Measurements from ENCODE around the gene ZNF792. TPM values are rescaled to one million over a fixed set of nuclear protein-coding genes. Genes with fewer than 3 reads are reported as not detected.
"Not testable (repeated sequence)": the region's sequence is repeated elsewhere in the genome, so short reads cannot be mapped to it uniquely, and the experiment has no call there.

Gene ZNF792
- total RNA-seq, 1 donor: 3.0 TPM

DNA sequence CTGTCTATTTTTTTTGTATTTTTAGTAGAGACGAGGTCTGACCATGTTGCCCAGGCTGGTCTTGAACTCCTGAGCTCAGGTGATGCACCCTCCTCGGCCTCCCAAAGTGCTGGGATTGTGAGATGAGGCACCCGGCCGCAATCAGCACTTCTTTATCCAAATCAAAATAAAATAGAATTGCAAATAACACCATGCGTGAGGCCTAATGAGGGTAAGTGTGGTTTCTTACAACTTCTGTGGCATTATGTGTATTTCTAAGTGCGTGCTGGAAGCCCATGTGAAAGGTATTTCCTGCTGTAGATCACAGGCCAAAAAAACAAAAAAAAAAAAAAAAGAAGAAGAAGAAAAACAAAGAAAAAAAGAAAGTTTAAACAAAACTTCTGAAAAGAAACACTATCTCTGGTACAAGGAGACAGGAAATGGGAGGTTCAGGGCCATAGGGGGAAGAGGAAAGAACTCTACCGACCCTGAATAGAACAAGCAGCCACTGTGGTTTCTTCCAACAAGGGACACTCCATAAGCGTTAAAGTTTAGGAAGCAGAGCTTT lies 33.1 kb upstream of the ZNF792 start:
- TF ChIP-seq, protein P1, sequence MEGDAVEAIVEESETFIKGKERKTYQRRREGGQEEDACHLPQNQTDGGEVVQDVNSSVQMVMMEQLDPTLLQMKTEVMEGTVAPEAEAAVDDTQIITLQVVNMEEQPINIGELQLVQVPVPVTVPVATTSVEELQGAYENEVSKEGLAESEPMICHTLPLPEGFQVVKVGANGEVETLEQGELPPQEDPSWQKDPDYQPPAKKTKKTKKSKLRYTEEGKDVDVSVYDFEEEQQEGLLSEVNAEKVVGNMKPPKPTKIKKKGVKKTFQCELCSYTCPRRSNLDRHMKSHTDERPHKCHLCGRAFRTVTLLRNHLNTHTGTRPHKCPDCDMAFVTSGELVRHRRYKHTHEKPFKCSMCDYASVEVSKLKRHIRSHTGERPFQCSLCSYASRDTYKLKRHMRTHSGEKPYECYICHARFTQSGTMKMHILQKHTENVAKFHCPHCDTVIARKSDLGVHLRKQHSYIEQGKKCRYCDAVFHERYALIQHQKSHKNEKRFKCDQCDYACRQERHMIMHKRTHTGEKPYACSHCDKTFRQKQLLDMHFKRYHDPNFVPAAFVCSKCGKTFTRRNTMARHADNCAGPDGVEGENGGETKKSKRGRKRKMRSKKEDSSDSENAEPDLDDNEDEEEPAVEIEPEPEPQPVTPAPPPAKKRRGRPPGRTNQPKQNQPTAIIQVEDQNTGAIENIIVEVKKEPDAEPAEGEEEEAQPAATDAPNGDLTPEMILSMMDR (IDR thresholded peaks at IDR 0.05; ENCODE audit: insufficient read depth, low read length): no peak
- DNase-seq (ENCODE audit: low read depth): no peak
- H3K4me3 ChIP-seq (ENCODE audit: low read depth, low read length): no peak overlapping the region

DNA sequence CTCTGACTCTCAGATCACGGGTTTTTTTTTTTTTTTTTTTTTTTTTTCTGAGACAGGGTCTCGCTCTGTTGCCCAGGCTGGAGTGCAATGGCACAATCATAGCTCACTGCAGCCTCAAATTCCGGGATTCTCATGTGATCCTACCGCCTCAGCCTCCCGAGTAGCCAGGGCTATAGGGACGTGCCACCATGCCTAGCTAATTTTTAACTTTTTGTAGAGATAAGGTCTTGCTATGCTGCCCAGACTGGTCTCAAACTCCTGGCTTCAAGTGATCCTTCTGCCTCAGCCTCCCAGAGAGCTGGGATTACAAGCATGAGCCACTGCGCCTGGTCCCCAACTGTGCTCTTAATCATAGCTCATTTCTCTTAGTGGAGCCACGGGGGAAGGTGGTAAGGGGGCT lies 31.5 kb upstream of the ZNF792 start:
- TF ChIP-seq, protein P1 (IDR thresholded peaks at IDR 0.05; ENCODE audit: insufficient read depth, low read length): no peak
- no peak for DNase-seq (ENCODE audit: low read depth)
- no peak overlapping the region for H3K4me3 ChIP-seq (ENCODE audit: low read depth, low read length)

DNA sequence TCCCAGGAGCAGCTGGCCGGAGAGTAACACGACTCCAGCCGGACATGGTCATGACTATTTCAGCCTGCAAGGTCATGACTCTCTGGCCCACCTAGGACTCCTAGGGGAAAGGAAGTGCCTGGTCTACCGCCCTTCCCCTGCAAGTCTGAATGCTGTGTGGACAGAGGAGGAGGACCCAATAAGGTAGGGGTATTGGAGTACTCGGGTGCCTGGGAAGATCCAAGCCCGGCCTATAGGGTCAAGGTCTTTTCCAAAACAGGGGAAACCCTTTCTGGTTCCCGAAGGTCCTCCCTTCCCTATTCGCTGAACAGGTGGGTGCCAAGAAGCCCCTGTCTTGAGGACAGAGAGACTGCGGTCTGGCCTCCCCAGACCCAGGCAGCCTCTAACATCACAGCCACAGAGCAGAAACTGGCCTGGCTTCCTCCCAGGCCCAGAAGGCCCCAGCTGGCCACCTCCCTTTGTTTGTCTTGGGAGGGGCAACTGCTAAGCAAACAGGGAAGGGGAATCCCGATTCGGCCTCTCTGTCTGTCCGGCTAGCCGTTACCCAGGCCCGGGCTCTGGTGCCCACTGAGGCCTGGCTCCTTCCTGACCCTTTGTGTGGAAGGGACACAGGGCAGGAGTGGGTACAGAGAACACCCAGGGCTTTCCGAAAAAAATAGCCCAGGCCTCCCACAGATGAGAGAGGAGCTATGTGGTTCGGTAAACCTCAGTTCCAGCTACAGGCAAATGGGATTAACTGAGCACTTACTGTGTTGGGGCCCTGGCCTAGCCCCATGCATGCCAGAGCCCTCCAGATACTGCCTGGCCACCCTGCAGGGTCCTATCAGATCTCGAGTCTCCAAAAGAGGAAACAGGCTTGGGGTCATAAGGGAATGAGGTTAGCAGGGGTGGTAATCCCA lies 30.9 kb upstream of the ZNF792 start:
- TF ChIP-seq, protein P1 (IDR thresholded peaks at IDR 0.05; ENCODE audit: insufficient read depth, low read length): no peak
- H3K4me3 ChIP-seq (ENCODE audit: low read depth, low read length): no peak overlapping the region
- DNase-seq (ENCODE audit: low read depth): peak; percentile 27

DNA sequence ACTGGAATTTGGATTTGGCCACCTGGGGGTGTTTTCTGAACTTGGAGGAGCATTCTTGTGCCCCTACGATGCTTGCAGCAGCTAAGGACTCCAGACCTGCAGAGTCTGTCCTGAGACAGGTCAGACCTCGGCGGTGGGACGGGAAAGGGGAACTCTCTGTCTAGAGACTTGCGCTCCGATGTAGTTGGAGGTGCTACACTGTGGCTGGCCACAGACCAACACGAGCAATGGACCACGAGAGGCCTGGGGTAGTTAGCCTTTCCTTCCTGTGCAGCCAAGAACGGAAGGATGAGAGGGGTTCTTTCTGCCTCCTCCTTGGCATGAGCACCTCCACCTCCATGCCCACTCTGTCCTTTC lies 30.2 kb upstream of the ZNF792 start:
- H3K4me3 ChIP-seq (ENCODE audit: low read depth, low read length): no peak overlapping the region
- no peak for DNase-seq (ENCODE audit: low read depth)
- TF ChIP-seq, protein P1 (IDR thresholded peaks at IDR 0.05; ENCODE audit: insufficient read depth, low read length): no peak

DNA sequence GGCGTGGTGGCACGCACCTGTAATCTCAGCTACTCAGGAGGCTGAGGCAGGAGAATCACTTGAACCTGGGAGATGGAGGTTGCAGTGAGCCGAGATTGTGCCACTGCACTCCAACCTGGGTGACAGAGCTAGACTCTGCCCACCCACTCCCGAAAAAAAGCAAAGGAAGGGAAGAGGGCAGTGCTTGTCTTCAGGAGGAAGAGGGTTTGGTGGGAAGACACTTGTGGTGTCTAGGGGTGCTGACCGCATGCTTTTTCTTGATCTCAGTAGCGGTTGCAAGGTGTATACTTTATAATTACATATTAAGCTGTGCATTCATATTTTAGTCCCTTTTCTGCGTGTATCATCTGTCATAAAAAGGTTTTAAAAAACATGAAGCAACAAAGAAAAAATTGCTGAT lies 28.6 kb upstream of the ZNF792 start:
- H3K4me3 ChIP-seq (ENCODE audit: low read depth, low read length); DNase-seq (ENCODE audit: low read depth): not testable (repeated sequence)

DNA sequence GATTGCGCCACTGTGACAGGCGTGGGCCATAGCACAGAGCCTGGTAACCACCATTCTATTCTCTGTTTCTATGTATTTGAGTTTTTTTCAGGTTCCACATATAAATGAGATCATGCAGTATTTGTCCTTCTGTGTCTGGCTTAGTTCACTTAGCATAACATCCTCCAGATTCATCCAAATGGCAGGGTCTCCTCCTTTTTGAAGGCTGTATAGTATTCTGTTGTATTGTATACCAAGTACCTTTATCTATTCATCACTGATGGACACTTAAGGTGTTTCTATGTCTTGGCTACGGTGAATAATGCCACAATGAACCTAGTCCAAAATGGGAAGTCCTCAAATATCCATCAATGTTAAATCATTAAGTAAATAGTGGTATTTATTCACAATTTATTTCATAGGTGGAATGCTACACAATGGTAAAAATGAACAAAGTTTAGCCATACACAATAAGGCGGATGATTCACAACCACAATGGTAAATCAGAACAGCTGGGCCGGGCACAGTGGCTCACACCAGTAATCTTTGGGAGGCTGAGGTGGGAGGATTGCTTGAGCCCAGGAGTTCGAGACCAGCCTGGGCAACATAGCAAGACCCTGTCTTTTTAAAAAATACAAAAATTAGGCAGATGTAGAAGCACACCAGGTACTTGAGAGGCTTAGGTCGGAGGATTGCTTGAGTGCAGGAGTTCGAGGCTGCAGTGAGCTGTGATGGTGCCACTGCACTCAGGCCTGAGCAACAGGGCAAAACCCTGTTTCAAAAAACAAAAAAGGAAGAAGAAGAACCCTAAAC lies 27.7 kb upstream of the ZNF792 start:
- TF ChIP-seq, protein P1 (IDR thresholded peaks at IDR 0.05; ENCODE audit: insufficient read depth, low read length): no peak

More for the DNA sequence above, 27.7 kb upstream of the ZNF792 start:
- no peak overlapping the region for H3K4me3 ChIP-seq (ENCODE audit: low read depth, low read length)
- no peak for DNase-seq (ENCODE audit: low read depth)

Measured in fibroblast of the aortic adventitia (primary cell).